CD14-positive monocyte (primary cell): Measurements from ENCODE around the gene MROH8. TPM values are rescaled to one million over a fixed set of nuclear protein-coding genes. Genes with fewer than 3 reads are reported as not detected.

Experiments
- DNase-seq, 3 donors: peaks; one replicate each; pipeline ENCODE4 v3.0.0-alpha.2; 2011 to 2022
- H2AFZ ChIP-seq: 2 replicates; pipeline ENCODE4 v1.6.0; 2012; ENCODE audit warnings: mild to moderate bottlenecking, low read depth, low read length, inconsistent platforms; ENCODE audit not compliant: insufficient read depth, poor library complexity, severe bottlenecking
- H3K27ac ChIP-seq, 2 donors: 1 replicate in 1 of 2; 2 replicates in 1 of 2; pipeline ENCODE4 v1.5.1; 2012 to 2013; ENCODE audit warnings: low read length in 2 of 2, control low read depth in 1 of 2, inconsistent platforms in 1 of 2, low read depth in 1 of 2, mild to moderate bottlenecking in 1 of 2
- H3K27me3 ChIP-seq, 2 donors: one replicate each; pipeline versions ENCODE4 v1.6.0 to v1.6.1; 2011 to 2013; ENCODE audit warnings: low read length in 2 of 2; ENCODE audit not compliant: control insufficient read depth in 2 of 2, insufficient read depth in 2 of 2
- H3K36me3 ChIP-seq, 2 donors: replicated peaks in 1 of 2; 1 replicate in 1 of 2; 2 replicates in 1 of 2; pipeline versions ENCODE4 v1.5.1 to v1.6.1; 2012 to 2013; ENCODE audit warnings: low read length in 2 of 2, control low read depth in 1 of 2, inconsistent platforms in 1 of 2, mild to moderate bottlenecking in 1 of 2; ENCODE audit not compliant: insufficient read depth in 2 of 2, control insufficient read depth in 1 of 2
- H3K4me1 ChIP-seq, 2 donors: 1 replicate in 1 of 2; 2 replicates in 1 of 2; pipeline versions ENCODE4 v1.5.1 to v1.6.1; 2012 to 2013; ENCODE audit warnings: low read length in 2 of 2, control low read depth in 1 of 2, inconsistent platforms in 1 of 2, mild to moderate bottlenecking in 1 of 2, moderate library complexity in 1 of 2; ENCODE audit not compliant: insufficient read depth in 2 of 2, control insufficient read depth in 1 of 2
- H3K4me2 ChIP-seq: replicated peaks from 2 replicates; pipeline ENCODE3; 2012; ENCODE audit warnings: low read length, moderate library complexity, mild to moderate bottlenecking; ENCODE audit not compliant: poor library complexity, severe bottlenecking; ENCODE audit errors: extremely low read depth
- H3K4me3 ChIP-seq, 3 experiments: fragments of 200-600 bp in 1 of 3; sonication (generic) in 1 of 3; replicated peaks in 1 of 3; 1 replicate in 2 of 3; 2 replicates in 1 of 3; pipeline ENCODE4 v1.5.1; 2011 to 2013; ENCODE audit warnings: low read length in 3 of 3, mild to moderate bottlenecking in 3 of 3, control low read depth in 2 of 3, low read depth in 2 of 3, inconsistent platforms in 1 of 3, moderate library complexity in 1 of 3
- H3K79me2 ChIP-seq: 2 replicates; pipeline ENCODE4 v1.6.0; 2012; ENCODE audit warnings: mild to moderate bottlenecking, control low read depth, inconsistent platforms, low read length, moderate library complexity; ENCODE audit not compliant: insufficient read depth
- H3K9ac ChIP-seq: 2 replicates; pipeline ENCODE4 v1.6.0; 2017; ENCODE audit warnings: low read length, mild to moderate bottlenecking; ENCODE audit not compliant: insufficient read depth, poor library complexity, severe bottlenecking
- H3K9me3 ChIP-seq, 2 donors: replicated peaks in 1 of 2; 1 replicate in 1 of 2; 2 replicates in 1 of 2; pipeline versions ENCODE4 v1.5.1 to v1.6.1; 2012 to 2013; ENCODE audit warnings: low read length in 2 of 2, control low read depth in 1 of 2; ENCODE audit not compliant: control insufficient read depth in 1 of 2, insufficient read depth in 1 of 2
- H4K20me1 ChIP-seq: 2 replicates; pipeline ENCODE4 v1.6.0; 2012; ENCODE audit warnings: mild to moderate bottlenecking, low read length, control low read depth, moderate library complexity; ENCODE audit not compliant: insufficient read depth
- H3K27ac Mint-ChIP-seq, 7 donors: one replicate each; pipeline ENCODE4 v1.8.0; 2020; ENCODE audit warnings: mild to moderate bottlenecking in 7 of 7, mixed read lengths in 7 of 7, moderate library complexity in 6 of 7, inconsistent platforms in 2 of 7
- H3K27me3 Mint-ChIP-seq, 3 donors: one replicate each; pipeline ENCODE4 v1.8.0; 2021 to 2022; ENCODE audit warnings: low read depth in 3 of 3, mild to moderate bottlenecking in 3 of 3, mixed read lengths in 3 of 3, moderate library complexity in 3 of 3, inconsistent platforms in 1 of 3
- H3K36me3 Mint-ChIP-seq, 2 donors: one replicate each; pipeline ENCODE4 v1.8.0; 2020; ENCODE audit warnings: mixed read lengths in 2 of 2, inconsistent platforms in 1 of 2, mild to moderate bottlenecking in 1 of 2
- H3K4me1 Mint-ChIP-seq: one replicate; pipeline ENCODE4 v1.8.0; 2020; ENCODE audit warnings: mild to moderate bottlenecking, mixed read lengths
- H3K4me3 Mint-ChIP-seq, 2 donors: one replicate each; pipeline ENCODE4 v1.8.0; 2020; ENCODE audit warnings: mild to moderate bottlenecking in 2 of 2, mixed read lengths in 2 of 2, moderate library complexity in 1 of 2
- H3K9me3 Mint-ChIP-seq, 7 donors: one replicate each; pipeline ENCODE4 v1.8.0; 2020 to 2022; ENCODE audit warnings: mixed read lengths in 7 of 7, mild to moderate bottlenecking in 6 of 7, moderate library complexity in 6 of 7, inconsistent platforms in 2 of 7
- WGBS: methylation state at CpG from one replicate; pipeline ENCODE4 v1.1.5; 2013; ENCODE audit warnings: missing lambda C conversion rate; ENCODE audit not compliant: insufficient coverage; 5-methylcytosine and 5-hydroxymethylcytosine counted together
- intact Hi-C, 2 donors: fragments of 100-400 bp; cut with micrococcal nuclease; formaldehyde crosslinking; loops; one replicate each; pipeline versions ENCODE4 v1.15.0 to v1.15.1; 2023
- polyA plus RNA-seq, 3 donors: library from polyadenylated mRNA; depleted of rRNA in 1 of 3; unstranded in 2 of 3; stranded (reverse) in 1 of 3; fragments of 300-500 nt in 2 of 3; fragments of >200 nt in 1 of 3; fragmentation: Illumina TruSeq in 2 of 3; gene quantifications; 1 replicate in 2 of 3; 2 replicates in 1 of 3; pipeline ENCODE4 v1.2.3, GENCODE V29; 2012 to 2021
- TF ChIP-seq, protein P1 (sequence below): fragments of 200-600 bp; IDR thresholded peaks from one replicate; pipeline ENCODE4 v1.8.0; 2022; ENCODE audit warnings: antibody characterized with exemption, mild to moderate bottlenecking

MROH8 gene
- polyA plus RNA-seq, 3 donors, result 0.08 to 1.0 (median 0.52) TPM

- no peak overlapping the region for H3K27ac ChIP-seq
- no peaks in the 10 kb centered on the region for H3K36me3 Mint-ChIP-seq
- H3K79me2 ChIP-seq, result no peaks in the 10 kb centered on the region
- peaks cover 0 to 5% (median 3%) of the 10 kb centered on the region in 3 donors for H3K27me3 Mint-ChIP-seq
- TF ChIP-seq, protein P1, sequence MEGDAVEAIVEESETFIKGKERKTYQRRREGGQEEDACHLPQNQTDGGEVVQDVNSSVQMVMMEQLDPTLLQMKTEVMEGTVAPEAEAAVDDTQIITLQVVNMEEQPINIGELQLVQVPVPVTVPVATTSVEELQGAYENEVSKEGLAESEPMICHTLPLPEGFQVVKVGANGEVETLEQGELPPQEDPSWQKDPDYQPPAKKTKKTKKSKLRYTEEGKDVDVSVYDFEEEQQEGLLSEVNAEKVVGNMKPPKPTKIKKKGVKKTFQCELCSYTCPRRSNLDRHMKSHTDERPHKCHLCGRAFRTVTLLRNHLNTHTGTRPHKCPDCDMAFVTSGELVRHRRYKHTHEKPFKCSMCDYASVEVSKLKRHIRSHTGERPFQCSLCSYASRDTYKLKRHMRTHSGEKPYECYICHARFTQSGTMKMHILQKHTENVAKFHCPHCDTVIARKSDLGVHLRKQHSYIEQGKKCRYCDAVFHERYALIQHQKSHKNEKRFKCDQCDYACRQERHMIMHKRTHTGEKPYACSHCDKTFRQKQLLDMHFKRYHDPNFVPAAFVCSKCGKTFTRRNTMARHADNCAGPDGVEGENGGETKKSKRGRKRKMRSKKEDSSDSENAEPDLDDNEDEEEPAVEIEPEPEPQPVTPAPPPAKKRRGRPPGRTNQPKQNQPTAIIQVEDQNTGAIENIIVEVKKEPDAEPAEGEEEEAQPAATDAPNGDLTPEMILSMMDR, result no peak
- no peak overlapping the region for H3K4me3 Mint-ChIP-seq
- no peaks in the 10 kb centered on the region for H3K36me3 ChIP-seq
- H2AFZ ChIP-seq, result no peak overlapping the region
- H3K4me1 ChIP-seq, result no peaks in the 10 kb centered on the region
- intact Hi-C loops, result no loop called here
- H3K9me3 ChIP-seq, result no peaks in the 10 kb centered on the region
- no peak overlapping the region for H3K9ac ChIP-seq
- no peaks in the 10 kb centered on the region for H4K20me1 ChIP-seq
- H3K27ac Mint-ChIP-seq, result no peak overlapping the region
- no peak overlapping the region for H3K4me2 ChIP-seq
- DNase-seq, result no peak
- no peaks in the 10 kb centered on the region for H3K27me3 ChIP-seq
- 89% methylated on average over 5 of the region's 10 CpGs for WGBS
- H3K9me3 Mint-ChIP-seq, result peaks cover 0 to 2% (median 0%) of the 10 kb centered on the region in 7 donors
- no peaks in the 10 kb centered on the region for H3K4me1 Mint-ChIP-seq
- H3K4me3 ChIP-seq, result no peak overlapping the region
Observed at GRCh38 chr20:37160683-37161082, 18.7 kb downstream of the MROH8 start.

GRCh38 chr20:37158248-37158647, 21.1 kb downstream of the MROH8 start:
- no peak overlapping the region for H3K27ac Mint-ChIP-seq
- no peaks in the 10 kb centered on the region for H3K9me3 ChIP-seq
- H3K9ac ChIP-seq, result no peak overlapping the region
- TF ChIP-seq, protein P1, result no peak
- H3K4me3 ChIP-seq, result no peak overlapping the region
- intact Hi-C loops, result no loop called here
- peaks cover 0 to 5% (median 1%) of the 10 kb centered on the region in 3 donors for H3K27me3 Mint-ChIP-seq
- no peaks in the 10 kb centered on the region for H3K36me3 Mint-ChIP-seq
- no peaks in the 10 kb centered on the region for H3K27me3 ChIP-seq
- no peaks in the 10 kb centered on the region for H3K4me1 Mint-ChIP-seq
- H3K9me3 Mint-ChIP-seq, result peaks cover 0 to 2% (median 0%) of the 10 kb centered on the region in 7 donors
- no peaks in the 10 kb centered on the region for H3K36me3 ChIP-seq
- no peaks in the 10 kb centered on the region for H3K79me2 ChIP-seq
- 92% methylated on average over 2 of the region's 4 CpGs for WGBS
- no peak overlapping the region for H3K4me2 ChIP-seq
- no peak overlapping the region for H3K27ac ChIP-seq
- H3K4me3 Mint-ChIP-seq, result no peak overlapping the region
- H3K4me1 ChIP-seq, result no peaks in the 10 kb centered on the region
- no peak for DNase-seq
- no peaks in the 10 kb centered on the region for H4K20me1 ChIP-seq
- H2AFZ ChIP-seq, result no peak overlapping the region
